ENCODE measurements around the gene TEDDM1.

GRCh38 chr1:182391362-182392049 is 9.0 kb downstream of the TEDDM1 start, which contains the start of gene GLUL:
- TF ChIP-seq ZNF274 (IDR thresholded peaks at IDR 0.05; ENCODE audit: low read depth, low read length) (no peak), SUZ12 (IDR thresholded peaks at IDR 0.05; ENCODE audit: extremely low read depth, insufficient read depth, insufficient read length) (no peak), YY1 (IDR thresholded peaks at IDR 0.05; ENCODE audit: insufficient read depth, insufficient read length) (no peak)
